Measurements from ENCODE around the gene COL4A4.

Gene COL4A4

DNA sequence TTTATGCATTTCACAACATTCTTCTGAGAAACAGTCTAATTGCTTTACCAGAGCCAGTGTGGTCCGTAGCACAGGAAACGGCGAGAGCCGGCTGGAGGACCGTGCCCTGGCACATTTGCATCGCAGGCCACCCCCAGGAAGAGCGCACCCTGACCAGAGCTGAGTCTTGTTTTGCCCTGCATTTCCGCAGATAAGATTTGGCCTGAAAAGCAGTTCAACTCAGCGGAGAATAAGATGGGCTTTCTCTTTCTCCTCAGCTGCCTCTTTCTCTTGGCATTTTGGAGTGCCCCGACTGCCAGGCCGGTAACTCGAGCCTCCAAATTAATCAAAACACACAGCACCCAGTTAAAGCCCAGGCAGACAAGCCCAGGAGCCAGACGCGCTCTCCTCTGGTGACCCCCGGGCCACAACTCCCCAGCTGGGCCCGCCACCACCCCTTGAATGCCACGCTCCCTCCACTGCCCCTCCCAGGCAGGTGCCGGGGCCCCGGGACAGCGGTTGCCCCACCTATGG lies 464 bp downstream of the COL4A4 start:
- TF ChIP-seq, protein P1, sequence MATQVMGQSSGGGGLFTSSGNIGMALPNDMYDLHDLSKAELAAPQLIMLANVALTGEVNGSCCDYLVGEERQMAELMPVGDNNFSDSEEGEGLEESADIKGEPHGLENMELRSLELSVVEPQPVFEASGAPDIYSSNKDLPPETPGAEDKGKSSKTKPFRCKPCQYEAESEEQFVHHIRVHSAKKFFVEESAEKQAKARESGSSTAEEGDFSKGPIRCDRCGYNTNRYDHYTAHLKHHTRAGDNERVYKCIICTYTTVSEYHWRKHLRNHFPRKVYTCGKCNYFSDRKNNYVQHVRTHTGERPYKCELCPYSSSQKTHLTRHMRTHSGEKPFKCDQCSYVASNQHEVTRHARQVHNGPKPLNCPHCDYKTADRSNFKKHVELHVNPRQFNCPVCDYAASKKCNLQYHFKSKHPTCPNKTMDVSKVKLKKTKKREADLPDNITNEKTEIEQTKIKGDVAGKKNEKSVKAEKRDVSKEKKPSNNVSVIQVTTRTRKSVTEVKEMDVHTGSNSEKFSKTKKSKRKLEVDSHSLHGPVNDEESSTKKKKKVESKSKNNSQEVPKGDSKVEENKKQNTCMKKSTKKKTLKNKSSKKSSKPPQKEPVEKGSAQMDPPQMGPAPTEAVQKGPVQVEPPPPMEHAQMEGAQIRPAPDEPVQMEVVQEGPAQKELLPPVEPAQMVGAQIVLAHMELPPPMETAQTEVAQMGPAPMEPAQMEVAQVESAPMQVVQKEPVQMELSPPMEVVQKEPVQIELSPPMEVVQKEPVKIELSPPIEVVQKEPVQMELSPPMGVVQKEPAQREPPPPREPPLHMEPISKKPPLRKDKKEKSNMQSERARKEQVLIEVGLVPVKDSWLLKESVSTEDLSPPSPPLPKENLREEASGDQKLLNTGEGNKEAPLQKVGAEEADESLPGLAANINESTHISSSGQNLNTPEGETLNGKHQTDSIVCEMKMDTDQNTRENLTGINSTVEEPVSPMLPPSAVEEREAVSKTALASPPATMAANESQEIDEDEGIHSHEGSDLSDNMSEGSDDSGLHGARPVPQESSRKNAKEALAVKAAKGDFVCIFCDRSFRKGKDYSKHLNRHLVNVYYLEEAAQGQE (IDR thresholded peaks at IDR 0.05; ENCODE audit: insufficient read depth in 1 of 2, low read depth in 2 of 2, low read length in 2 of 2), result no peak
- TF ChIP-seq TAF1 (IDR thresholded peaks at IDR 0.05; ENCODE audit: borderline replicate concordance, insufficient read depth, low read length) (no peak), FOXP2 (optimal IDR thresholded peaks at IDR 0.05; ENCODE audit: borderline replicate concordance, extremely low read depth, extremely low read length, insufficient read depth) (no peak), POLR2AphosphoS5 (IDR thresholded peaks at IDR 0.05; ENCODE audit: low read depth, low read length) (no peak), SIN3A (IDR thresholded peaks at IDR 0.05; ENCODE audit: borderline replicate concordance, insufficient read depth, low read length) (no peak)

DNA sequence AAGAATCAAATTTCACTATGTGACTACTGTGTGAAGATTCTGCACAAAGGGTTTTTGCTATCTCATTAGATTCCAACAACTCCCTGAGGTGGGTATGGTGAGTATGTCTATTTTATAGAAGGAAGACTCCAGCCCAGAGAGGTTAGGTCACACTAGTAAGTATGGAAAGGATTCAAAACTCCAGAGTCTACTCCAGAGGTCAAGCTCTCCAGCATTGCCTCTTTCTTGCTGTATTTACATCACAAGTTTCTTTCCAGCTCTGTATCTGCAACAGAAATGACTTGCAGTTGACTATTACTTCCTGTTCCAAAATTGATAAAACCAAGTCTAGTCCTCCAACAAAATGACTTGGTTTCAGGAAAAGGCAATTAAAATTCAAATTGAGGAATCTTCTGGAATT lies 2.1 kb downstream of the COL4A4 start:
- TF ChIP-seq SIN3A (IDR thresholded peaks at IDR 0.05; ENCODE audit: borderline replicate concordance, insufficient read depth, low read length) (no peak), TAF1 (IDR thresholded peaks at IDR 0.05; ENCODE audit: borderline replicate concordance, insufficient read depth, low read length) (no peak), FOXP2 (optimal IDR thresholded peaks at IDR 0.05; ENCODE audit: borderline replicate concordance, extremely low read depth, extremely low read length, insufficient read depth) (no peak), POLR2AphosphoS5 (IDR thresholded peaks at IDR 0.05; ENCODE audit: low read depth, low read length) (no peak)
- TF ChIP-seq, protein P1 (IDR thresholded peaks at IDR 0.05; ENCODE audit: insufficient read depth in 1 of 2, low read depth in 2 of 2, low read length in 2 of 2), result no peak

DNA sequence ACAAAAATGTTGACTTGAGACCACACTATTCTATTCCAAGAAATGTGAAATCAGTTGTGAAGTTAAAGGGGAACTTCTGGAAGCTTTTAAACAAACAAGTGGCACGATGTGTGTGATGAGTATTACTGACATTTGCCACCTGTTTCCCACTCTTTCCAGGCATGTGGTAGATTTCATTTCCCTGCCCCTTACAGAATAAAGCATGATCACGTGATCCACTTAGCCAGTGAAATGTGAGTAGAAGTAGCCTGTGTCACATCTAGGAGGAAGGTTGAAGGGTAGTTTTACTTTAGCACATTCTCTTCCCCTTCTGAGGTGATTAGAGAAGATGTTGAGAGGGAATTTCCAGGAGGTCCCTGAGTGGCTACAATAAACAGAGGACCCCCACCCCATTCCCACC lies 3.8 kb downstream of the COL4A4 start:
- no peak for TF ChIP-seq FOXP2 (optimal IDR thresholded peaks at IDR 0.05; ENCODE audit: borderline replicate concordance, extremely low read depth, extremely low read length, insufficient read depth)

DNA sequence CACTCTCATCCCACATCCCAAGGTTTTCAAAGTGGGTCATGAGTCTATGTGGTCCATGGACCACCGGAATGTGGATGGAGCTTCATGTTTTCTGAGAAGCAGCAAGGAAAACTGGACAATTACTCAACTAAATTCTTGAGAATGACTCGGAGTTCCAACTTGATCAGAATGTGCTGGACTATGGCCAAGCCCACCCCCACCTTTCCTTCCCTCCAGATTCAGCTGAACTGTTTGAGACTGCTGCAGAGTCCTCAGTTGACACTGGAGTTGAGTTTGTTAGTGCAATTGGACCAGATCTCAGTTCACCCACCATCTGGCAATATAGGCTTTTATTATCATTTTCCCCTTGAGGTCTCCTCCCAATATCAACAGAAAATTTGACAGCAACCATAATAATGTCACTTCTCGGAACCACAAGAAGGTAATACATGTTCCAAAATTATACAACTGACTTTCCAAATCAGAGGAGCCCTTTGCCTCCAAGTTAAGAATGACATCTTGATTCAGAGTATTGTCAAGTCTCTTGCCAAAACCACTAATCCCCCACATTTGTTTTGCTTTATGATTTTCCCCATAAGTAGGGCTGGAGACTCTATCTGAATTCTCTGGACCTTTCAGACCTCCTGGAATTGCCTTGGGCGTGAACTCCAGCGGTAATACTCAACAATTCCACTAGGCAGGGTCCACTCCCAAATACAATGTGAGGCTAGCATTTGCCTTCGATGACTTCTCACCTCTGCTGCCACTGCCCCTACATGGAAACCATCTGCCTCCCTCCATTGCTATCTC lies 8.8 kb downstream of the COL4A4 start:
- TF ChIP-seq, protein P1 (IDR thresholded peaks at IDR 0.05; ENCODE audit: insufficient read depth in 1 of 2, low read depth in 2 of 2, low read length in 2 of 2), result no peak
- TF ChIP-seq FOXP2 (optimal IDR thresholded peaks at IDR 0.05; ENCODE audit: borderline replicate concordance, extremely low read depth, extremely low read length, insufficient read depth), result no peak
- no peak for TF ChIP-seq POLR2AphosphoS5 (IDR thresholded peaks at IDR 0.05; ENCODE audit: low read depth, low read length)
- no peak for TF ChIP-seq TAF1 (IDR thresholded peaks at IDR 0.05; ENCODE audit: borderline replicate concordance, insufficient read depth, low read length)
- TF ChIP-seq SIN3A (IDR thresholded peaks at IDR 0.05; ENCODE audit: borderline replicate concordance, insufficient read depth, low read length), result no peak

DNA sequence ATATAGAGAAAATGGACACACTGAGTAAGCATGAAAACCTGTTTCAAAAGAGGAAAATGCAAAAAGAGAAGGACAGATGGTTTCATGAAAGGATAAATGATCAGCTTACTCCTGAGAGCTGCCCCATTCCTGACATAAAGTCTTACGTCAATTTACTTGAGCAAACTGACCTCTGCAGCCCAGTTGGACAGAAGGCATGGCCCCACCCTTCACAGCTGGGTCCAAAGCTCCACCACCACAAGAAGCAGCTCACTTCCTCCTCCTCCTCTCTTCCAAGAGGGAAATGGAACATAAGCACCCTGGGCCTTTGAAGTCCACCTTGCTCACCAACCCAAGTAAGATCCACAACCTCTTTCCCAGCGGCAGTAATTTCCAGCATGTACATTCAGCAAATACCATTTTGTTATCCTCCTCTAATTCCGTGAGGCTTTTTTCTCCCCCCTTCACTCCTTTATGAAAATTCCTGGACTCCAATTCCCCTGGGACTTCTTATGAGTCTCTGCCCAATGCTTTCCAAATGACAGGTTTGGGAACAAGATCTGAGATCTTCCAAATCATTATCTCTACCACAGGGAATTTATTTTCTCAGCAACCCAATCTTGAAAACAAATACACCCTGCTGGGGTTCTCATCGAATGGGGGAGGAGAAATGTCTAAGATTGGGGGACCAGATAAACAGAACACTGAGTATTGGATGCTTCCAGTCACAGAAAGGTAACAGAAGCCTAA lies 10.1 kb downstream of the COL4A4 start:
- TF ChIP-seq POLR2AphosphoS5 (IDR thresholded peaks at IDR 0.05; ENCODE audit: low read depth, low read length) (no peak), FOXP2 (optimal IDR thresholded peaks at IDR 0.05; ENCODE audit: borderline replicate concordance, extremely low read depth, extremely low read length, insufficient read depth) (no peak), SIN3A (IDR thresholded peaks at IDR 0.05; ENCODE audit: borderline replicate concordance, insufficient read depth, low read length) (no peak), TAF1 (IDR thresholded peaks at IDR 0.05; ENCODE audit: borderline replicate concordance, insufficient read depth, low read length) (no peak)
- TF ChIP-seq, protein P1 (IDR thresholded peaks at IDR 0.05; ENCODE audit: insufficient read depth in 1 of 2, low read depth in 2 of 2, low read length in 2 of 2), result no peak
